Keratinocyte (primary cell): ENCODE data around the gene FBXO15. TPM values are rescaled to one million over a fixed set of nuclear protein-coding genes. Genes with fewer than 3 reads are reported as not detected.
A peak's percentile ranks its signal among the peaks of the same experiment; 100 is the strongest.

Experiments
- DNase-seq: peaks from one replicate; pipeline ENCODE4 v3.0.0-alpha.2; 2011; ENCODE audit warnings: low read depth, missing footprints, low spot score
- FAIRE-seq: peaks from 2 replicates; lab custom pipeline; 2011; peaks lifted over from hg19 to GRCh38; lab: Jason Lieb, UNC
- H2AFZ ChIP-seq: 2 replicates; pipeline ENCODE4 v1.6.0; 2012; ENCODE audit warnings: low read length, control low read depth, inconsistent platforms; ENCODE audit not compliant: control insufficient read depth
- H3K27ac ChIP-seq: 2 replicates; pipeline ENCODE4 v1.5.1; 2011; ENCODE audit warnings: low read length; ENCODE audit not compliant: control insufficient read depth, insufficient read depth
- H3K27me3 ChIP-seq: 3 replicates; pipeline ENCODE4 v1.6.0; 2011; ENCODE audit warnings: low read length; ENCODE audit not compliant: control insufficient read depth, insufficient read depth; ENCODE audit errors: extremely low read depth
- H3K36me3 ChIP-seq, 2 experiments: 2 replicates in 1 of 2; 3 replicates in 1 of 2; pipeline ENCODE4 v1.5.1; 2011; ENCODE audit warnings: low read length in 2 of 2, mild to moderate bottlenecking in 1 of 2; ENCODE audit not compliant: control insufficient read depth in 2 of 2, insufficient read depth in 2 of 2; ENCODE audit errors: extremely low read depth in 1 of 2
- H3K4me1 ChIP-seq: 3 replicates; pipeline ENCODE4 v1.5.1; 2011; ENCODE audit warnings: low read length; ENCODE audit not compliant: control insufficient read depth, insufficient read depth; ENCODE audit errors: extremely low read depth
- H3K4me2 ChIP-seq: 3 replicates; pipeline ENCODE4 v1.6.0; 2011; ENCODE audit warnings: low read depth, low read length; ENCODE audit not compliant: control insufficient read depth, insufficient read depth; ENCODE audit errors: extremely low read depth
- H3K4me3 ChIP-seq, 3 experiments: fragments of 200-600 bp in 1 of 3; sonication (generic) in 1 of 3; 2 replicates in 2 of 3; 3 replicates in 1 of 3; pipeline ENCODE4 v1.5.1; 2011 to 2016; ENCODE audit warnings: low read length in 3 of 3, mild to moderate bottlenecking in 3 of 3, control low read depth in 2 of 3, inconsistent platforms in 1 of 3, low read depth in 1 of 3, mixed read lengths in 1 of 3, mixed run types in 1 of 3, moderate library complexity in 1 of 3; ENCODE audit not compliant: control insufficient read depth in 2 of 3, insufficient read depth in 2 of 3; ENCODE audit errors: extremely low read depth in 1 of 3
- H3K79me2 ChIP-seq: 2 replicates; pipeline ENCODE4 v1.6.0; 2012; ENCODE audit warnings: low read length; ENCODE audit not compliant: control insufficient read depth, insufficient read depth
- H3K9ac ChIP-seq: 3 replicates; pipeline ENCODE4 v1.6.0; 2011; ENCODE audit warnings: low read length; ENCODE audit not compliant: control insufficient read depth, insufficient read depth; ENCODE audit errors: extremely low read depth
- H3K9me1 ChIP-seq: 3 replicates; pipeline ENCODE4 v1.6.0; 2011; ENCODE audit warnings: low read length; ENCODE audit not compliant: control insufficient read depth, insufficient read depth; ENCODE audit errors: extremely low read depth
- H3K9me3 ChIP-seq: 2 replicates; pipeline ENCODE4 v1.5.1; 2012; ENCODE audit warnings: low read depth, low read length; ENCODE audit not compliant: control insufficient read depth
- H4K20me1 ChIP-seq: 3 replicates; pipeline ENCODE4 v1.6.0; 2011; ENCODE audit warnings: low read length; ENCODE audit not compliant: control insufficient read depth, insufficient read depth; ENCODE audit errors: extremely low read depth
- EZH2 ChIP-seq: IDR thresholded peaks from one replicate; pipeline ENCODE4 v1.6.1; 2012; ENCODE audit warnings: inconsistent platforms, mild to moderate bottlenecking, low read length, moderate library complexity
- dilution Hi-C: fragments of 300-500 bp; cut with MboI; formaldehyde crosslinking; loops from one replicate; pipeline ENCODE4 v1.7.0; 2020; ENCODE audit warnings: low sequenced_read_pairs; ENCODE audit not compliant: extremely low pct_ligation_motif_present
- polyA plus RNA-seq, 5 experiments: library from polyadenylated mRNA; depleted of rRNA in 3 of 5; stranded (reverse) in 3 of 5; stranded (forward) in 1 of 5; unstranded in 1 of 5; fragments of >200 nt; gene quantifications; 1 replicate in 1 of 5; 2 replicates in 3 of 5; 3 replicates in 1 of 5; pipeline versions ENCODE4 v1.2.1 to v1.2.3, GENCODE V29; 2011 to 2012; ENCODE audit warnings: missing spikeins in 2 of 5, low read depth in 1 of 5, low replicate concordance in 1 of 5
- TF ChIP-seq, protein P1 (sequence below), 3 experiments: IDR thresholded peaks in 1 of 3; conservative IDR thresholded peaks in 1 of 3; optimal IDR thresholded peaks in 1 of 3; 2 replicates in 2 of 3; 3 replicates in 1 of 3; pipeline versions ENCODE3 to v1.5.1; 2011; ENCODE audit warnings: low read length in 3 of 3, mild to moderate bottlenecking in 3 of 3, moderate library complexity in 2 of 3, control low read depth in 1 of 3, inconsistent platforms in 1 of 3; ENCODE audit not compliant: insufficient read depth in 2 of 3; ENCODE audit errors: extremely low read depth in 1 of 3

FBXO15 gene
- polyA plus RNA-seq, 1 donor (not counting 4 experiments of a cell fraction or from before 2014, with no cell fraction given) = 0.26 TPM

GRCh38 chr18:74185860-74186259 is 38.2 kb upstream of the FBXO15 start:
- Histone ChIP-seq H3K9me3 (no peaks in the 10 kb centered on the region), H3K4me3 (no peak overlapping the region), H3K4me1 (peaks cover 29% of the 10 kb centered on the region), H4K20me1 (no peaks in the 10 kb centered on the region), H3K4me2 (no peak overlapping the region), H3K36me3 (no peaks in the 10 kb centered on the region), H3K27ac (no peak overlapping the region), H3K27me3 (no peaks in the 10 kb centered on the region), H3K9me1 (no peaks in the 10 kb centered on the region), H3K79me2 (no peaks in the 10 kb centered on the region), H3K9ac (no peak overlapping the region), H2AFZ (no peak overlapping the region)
- TF ChIP-seq, protein P1, sequence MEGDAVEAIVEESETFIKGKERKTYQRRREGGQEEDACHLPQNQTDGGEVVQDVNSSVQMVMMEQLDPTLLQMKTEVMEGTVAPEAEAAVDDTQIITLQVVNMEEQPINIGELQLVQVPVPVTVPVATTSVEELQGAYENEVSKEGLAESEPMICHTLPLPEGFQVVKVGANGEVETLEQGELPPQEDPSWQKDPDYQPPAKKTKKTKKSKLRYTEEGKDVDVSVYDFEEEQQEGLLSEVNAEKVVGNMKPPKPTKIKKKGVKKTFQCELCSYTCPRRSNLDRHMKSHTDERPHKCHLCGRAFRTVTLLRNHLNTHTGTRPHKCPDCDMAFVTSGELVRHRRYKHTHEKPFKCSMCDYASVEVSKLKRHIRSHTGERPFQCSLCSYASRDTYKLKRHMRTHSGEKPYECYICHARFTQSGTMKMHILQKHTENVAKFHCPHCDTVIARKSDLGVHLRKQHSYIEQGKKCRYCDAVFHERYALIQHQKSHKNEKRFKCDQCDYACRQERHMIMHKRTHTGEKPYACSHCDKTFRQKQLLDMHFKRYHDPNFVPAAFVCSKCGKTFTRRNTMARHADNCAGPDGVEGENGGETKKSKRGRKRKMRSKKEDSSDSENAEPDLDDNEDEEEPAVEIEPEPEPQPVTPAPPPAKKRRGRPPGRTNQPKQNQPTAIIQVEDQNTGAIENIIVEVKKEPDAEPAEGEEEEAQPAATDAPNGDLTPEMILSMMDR (optimal IDR thresholded peaks at IDR 0.05 in 1 of 3, IDR thresholded peaks at IDR 0.05 in 1 of 3, conservative IDR thresholded peaks at IDR 0.05 in 1 of 3; ENCODE audit: extremely low read depth in 1 of 3, insufficient read depth in 2 of 3, low read length in 3 of 3) = no peak
- TF ChIP-seq EZH2 = no peak
- DNase-seq (no peak), FAIRE-seq (no peak)
- dilution Hi-C loops = no loop called here

- FAIRE-seq (peak; percentile 95), DNase-seq (no peak)
- Histone ChIP-seq H3K9me3 (no peaks in the 10 kb centered on the region), H3K27me3 (no peaks in the 10 kb centered on the region), H3K36me3 (no peaks in the 10 kb centered on the region), H3K9me1 (no peaks in the 10 kb centered on the region), H3K27ac (peak overlapping the region; percentile 58), H3K4me3 (no peak overlapping the region), H4K20me1 (no peaks in the 10 kb centered on the region), H3K4me2 (peak overlapping the region; percentile 50), H2AFZ (no peak overlapping the region), H3K4me1 (peaks cover 29% of the 10 kb centered on the region), H3K79me2 (no peaks in the 10 kb centered on the region), H3K9ac (no peak overlapping the region)
- dilution Hi-C loops = no loop called here
- TF ChIP-seq, protein P1 (optimal IDR thresholded peaks at IDR 0.05 in 1 of 3, IDR thresholded peaks at IDR 0.05 in 1 of 3, conservative IDR thresholded peaks at IDR 0.05 in 1 of 3; ENCODE audit: extremely low read depth in 1 of 3, insufficient read depth in 2 of 3, low read length in 3 of 3) = no peak
- TF ChIP-seq EZH2 = no peak
These were observed 37.2 kb upstream of the FBXO15 start for GRCh38 chr18:74184875-74185274.
